Mammary epithelial cell (primary cell): ENCODE results near the gene REEP2.

Experiments used
- EZH2 ChIP-seq: IDR thresholded peaks from 2 replicates; pipeline ENCODE4 v1.6.1; 2012; ENCODE audit warnings: low read length, inconsistent platforms, borderline replicate concordance
- TF ChIP-seq, protein P1 (sequence below), 2 donors: IDR thresholded peaks in 1 of 2; conservative IDR thresholded peaks in 1 of 2; 2 replicates each; pipeline ENCODE4 v1.5.1; 2011 to 2012; ENCODE audit warnings: inconsistent platforms in 2 of 2, low read length in 2 of 2, mild to moderate bottlenecking in 2 of 2, control low read depth in 1 of 2, low read depth in 1 of 2; ENCODE audit not compliant: insufficient read depth in 1 of 2; ENCODE audit errors: extremely low read depth in 1 of 2

DNA sequence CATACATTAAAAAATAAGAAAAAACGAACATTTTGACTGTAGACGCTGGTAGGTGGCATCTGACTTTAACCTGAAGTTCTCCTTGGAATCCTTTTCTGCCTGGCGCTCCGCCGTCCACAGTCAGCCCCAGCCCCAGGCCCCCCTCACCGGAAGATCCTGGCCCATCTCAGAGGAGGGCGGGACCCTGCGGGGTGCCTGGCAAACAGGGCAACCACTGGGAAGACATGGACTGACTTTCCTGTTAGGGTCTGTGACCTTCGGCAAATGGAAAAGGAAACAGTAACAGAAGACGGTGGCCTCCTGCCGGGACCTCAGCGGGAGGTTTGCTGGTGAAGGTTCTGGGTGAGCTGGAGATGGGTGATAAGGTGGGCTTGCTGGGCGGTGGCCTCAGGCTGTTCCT is 14.7 kb downstream of the REEP2 start:
- TF ChIP-seq EZH2 = no peak
- TF ChIP-seq, protein P1, sequence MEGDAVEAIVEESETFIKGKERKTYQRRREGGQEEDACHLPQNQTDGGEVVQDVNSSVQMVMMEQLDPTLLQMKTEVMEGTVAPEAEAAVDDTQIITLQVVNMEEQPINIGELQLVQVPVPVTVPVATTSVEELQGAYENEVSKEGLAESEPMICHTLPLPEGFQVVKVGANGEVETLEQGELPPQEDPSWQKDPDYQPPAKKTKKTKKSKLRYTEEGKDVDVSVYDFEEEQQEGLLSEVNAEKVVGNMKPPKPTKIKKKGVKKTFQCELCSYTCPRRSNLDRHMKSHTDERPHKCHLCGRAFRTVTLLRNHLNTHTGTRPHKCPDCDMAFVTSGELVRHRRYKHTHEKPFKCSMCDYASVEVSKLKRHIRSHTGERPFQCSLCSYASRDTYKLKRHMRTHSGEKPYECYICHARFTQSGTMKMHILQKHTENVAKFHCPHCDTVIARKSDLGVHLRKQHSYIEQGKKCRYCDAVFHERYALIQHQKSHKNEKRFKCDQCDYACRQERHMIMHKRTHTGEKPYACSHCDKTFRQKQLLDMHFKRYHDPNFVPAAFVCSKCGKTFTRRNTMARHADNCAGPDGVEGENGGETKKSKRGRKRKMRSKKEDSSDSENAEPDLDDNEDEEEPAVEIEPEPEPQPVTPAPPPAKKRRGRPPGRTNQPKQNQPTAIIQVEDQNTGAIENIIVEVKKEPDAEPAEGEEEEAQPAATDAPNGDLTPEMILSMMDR (conservative IDR thresholded peaks at IDR 0.05 in 1 of 2, IDR thresholded peaks at IDR 0.05 in 1 of 2; ENCODE audit: extremely low read depth in 1 of 2, insufficient read depth in 1 of 2, low read depth in 1 of 2, low read length in 2 of 2) = no peak
